ENCODE results near the gene TTC12.

Gene TTC12

GRCh38 chr11:113286009-113286408 lies 28.4 kb upstream of the TTC12 start:
- Histone ChIP-seq H3K27me3 (ENCODE audit: insufficient read depth, poor library complexity, severe bottlenecking) (no peaks in the 10 kb centered on the region), H3K27ac (ENCODE audit: poor library complexity, severe bottlenecking) (no peak overlapping the region), H3K9me3 (ENCODE audit: severe bottlenecking) (no peaks in the 10 kb centered on the region), H3K4me1 (ENCODE audit: insufficient read depth, poor library complexity, severe bottlenecking) (no peaks in the 10 kb centered on the region), H3K4me3 (ENCODE audit: severe bottlenecking) (no peak overlapping the region), H3K36me3 (ENCODE audit: low read depth) (no peaks in the 10 kb centered on the region)
- ATAC-seq (ENCODE audit: low read depth) = no peak
- no peak for TF ChIP-seq CTCF (IDR thresholded peaks at IDR 0.05; ENCODE audit: poor library complexity, severe bottlenecking)
- DNase-seq (ENCODE audit: low spot score) = no peak

- no peaks in the 10 kb centered on the region for H3K27me3 ChIP-seq (ENCODE audit: insufficient read depth, poor library complexity, severe bottlenecking)
- no peak for TF ChIP-seq CTCF (IDR thresholded peaks at IDR 0.05; ENCODE audit: poor library complexity, severe bottlenecking)
- no peaks in the 10 kb centered on the region for H3K36me3 ChIP-seq (ENCODE audit: low read depth)
- H3K4me1 ChIP-seq (ENCODE audit: insufficient read depth, poor library complexity, severe bottlenecking) = no peaks in the 10 kb centered on the region
- H3K27ac ChIP-seq (ENCODE audit: poor library complexity, severe bottlenecking) = no peak overlapping the region
- no peaks in the 10 kb centered on the region for H3K9me3 ChIP-seq (ENCODE audit: severe bottlenecking)
- DNase-seq (ENCODE audit: low spot score) (no peak), ATAC-seq (ENCODE audit: low read depth) (no peak)
- H3K4me3 ChIP-seq (ENCODE audit: severe bottlenecking) = no peak overlapping the region
Measured at GRCh38 chr11:113286509-113287497, 27.6 kb upstream of the TTC12 start.

- H3K27ac ChIP-seq (ENCODE audit: poor library complexity, severe bottlenecking) = no peak overlapping the region
- DNase-seq (ENCODE audit: low spot score) (no peak), ATAC-seq (ENCODE audit: low read depth) (no peak)
- no peaks in the 10 kb centered on the region for H3K9me3 ChIP-seq (ENCODE audit: severe bottlenecking)
- TF ChIP-seq CTCF (IDR thresholded peaks at IDR 0.05; ENCODE audit: poor library complexity, severe bottlenecking) = no peak
- H3K4me3 ChIP-seq (ENCODE audit: severe bottlenecking) = no peak overlapping the region
- H3K4me1 ChIP-seq (ENCODE audit: insufficient read depth, poor library complexity, severe bottlenecking) = no peaks in the 10 kb centered on the region
- H3K36me3 ChIP-seq (ENCODE audit: low read depth) = no peaks in the 10 kb centered on the region
- no peaks in the 10 kb centered on the region for H3K27me3 ChIP-seq (ENCODE audit: insufficient read depth, poor library complexity, severe bottlenecking)
Measured at GRCh38 chr11:113287801-113288200, 26.6 kb upstream of the TTC12 start.

- Histone ChIP-seq H3K4me1 (ENCODE audit: insufficient read depth, poor library complexity, severe bottlenecking) (no peaks in the 10 kb centered on the region), H3K9me3 (ENCODE audit: severe bottlenecking) (no peaks in the 10 kb centered on the region), H3K27me3 (ENCODE audit: insufficient read depth, poor library complexity, severe bottlenecking) (no peaks in the 10 kb centered on the region), H3K4me3 (ENCODE audit: severe bottlenecking) (no peak overlapping the region), H3K36me3 (ENCODE audit: low read depth) (no peaks in the 10 kb centered on the region), H3K27ac (ENCODE audit: poor library complexity, severe bottlenecking) (no peak overlapping the region)
- ATAC-seq (ENCODE audit: low read depth) = no peak
- no peak for DNase-seq (ENCODE audit: low spot score)
- TF ChIP-seq CTCF (IDR thresholded peaks at IDR 0.05; ENCODE audit: poor library complexity, severe bottlenecking) = no peak
Measured at GRCh38 chr11:113288286-113288863, 26.0 kb upstream of the TTC12 start.

Measured in RWPE2 (cell line).